ENCODE data around the gene SMARCA2. TPM values are rescaled to one million over a fixed set of nuclear protein-coding genes. Genes with fewer than 3 reads are reported as not detected.

SMARCA2 gene
- polyA plus RNA-seq, 2 of the 4 experiments (the other 2 are of a cell fraction) = 28.7 to 33.0 TPM

DNA sequence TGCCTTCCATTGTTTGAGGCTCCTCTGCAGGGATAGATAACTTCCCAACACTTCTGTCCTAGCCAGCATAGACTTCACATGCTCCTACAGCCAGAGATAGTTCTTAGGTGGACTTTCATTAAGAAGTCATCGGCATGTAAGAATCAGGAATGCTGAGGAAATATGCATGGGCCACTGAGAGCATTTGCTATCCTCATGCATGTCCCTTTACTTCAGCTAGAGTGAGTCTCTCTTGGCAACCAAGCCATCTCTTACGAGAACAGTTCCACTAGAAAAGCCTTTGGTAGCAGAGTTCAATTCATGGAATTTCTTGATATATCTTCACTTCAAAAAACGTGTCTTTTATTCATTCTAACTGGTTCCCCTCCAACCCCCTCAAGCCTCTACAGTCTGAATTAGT is 202.4 kb downstream of the SMARCA2 start:
- CTCF ChIA-PET = no interaction called here
- Histone ChIP-seq H3K4me1 (no peaks in the 10 kb centered on the region), H3K27ac (no peak overlapping the region), H3K4me2 (no peak overlapping the region), H3K4me3 (no peak overlapping the region), H3K9me3 (peaks cover 3% of the 10 kb centered on the region; the same call in 2 of the 3 replicates)
- DNase-seq (ENCODE audit: low read depth in 1 of 2, low spot score in 1 of 2) (no peak), ATAC-seq (no peak), FAIRE-seq (no peak)
- POLR2A ChIA-PET = no interaction called here
- TF ChIP-seq EHMT2 (IDR thresholded peaks at IDR 0.05; ENCODE audit: low read depth) = no peak
- WGBS (ENCODE audit: missing lambda C conversion rate) = 58% methylated on average over 3 of the region's 3 CpGs

DNA sequence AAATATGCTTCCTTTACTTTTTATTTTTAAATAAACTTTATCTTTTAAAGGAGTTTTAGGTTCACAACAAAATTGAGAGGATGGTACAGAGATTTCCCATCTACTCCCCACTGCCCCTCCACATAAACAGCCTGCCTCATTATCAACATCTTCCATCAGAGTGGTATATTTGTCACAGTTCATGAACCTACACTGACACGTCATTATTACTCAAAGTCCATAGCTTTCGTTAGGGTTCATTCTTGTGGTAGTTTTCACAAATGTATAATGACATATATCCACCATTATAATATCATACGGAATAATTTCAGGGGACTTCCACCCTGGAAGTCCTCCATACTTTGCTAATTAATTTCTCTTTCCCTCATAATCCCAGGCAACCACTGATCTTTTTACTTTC is 204.9 kb downstream of the SMARCA2 start:
- 32% methylated on average over 3 of the region's 3 CpGs for WGBS (ENCODE audit: missing lambda C conversion rate)
- no peak overlapping the region for H3K4me3 ChIP-seq
- FAIRE-seq = no peak
- peaks cover 7% of the 10 kb centered on the region for H3K9me3 ChIP-seq
- no peak for DNase-seq (ENCODE audit: low read depth in 1 of 2, low spot score in 1 of 2)
- CTCF ChIA-PET = interaction anchor here (1.6 kb wide), 2 partner anchors 10 to 14 kb away, joined by 3 to 4 read pairs; no protein-coding TSS in a partner anchor
- no peak overlapping the region for H3K27ac ChIP-seq
- POLR2A ChIA-PET = no interaction called here
- ATAC-seq = no peak
- H3K4me1 ChIP-seq = no peaks in the 10 kb centered on the region
- TF ChIP-seq EHMT2 (IDR thresholded peaks at IDR 0.05; ENCODE audit: low read depth) (no peak), EHF (CRISPR knock-in tag; IDR thresholded peaks at IDR 0.05) (no peak), HOXB5 (CRISPR knock-in tag; IDR thresholded peaks at IDR 0.05) (no peak), POLR2A (IDR thresholded peaks at IDR 0.05; ENCODE audit: low read length) (no peak), RNF2 (IDR thresholded peaks at IDR 0.05; ENCODE audit: borderline replicate concordance, low read depth) (no peak), HDAC2 (IDR thresholded peaks at IDR 0.05) (no peak), ESRRA (IDR thresholded peaks at IDR 0.05; ENCODE audit: borderline replicate concordance, low read length) (no peak), TP53 (CRISPR knock-in tag; IDR thresholded peaks at IDR 0.05) (no peak), HEYL (CRISPR knock-in tag; IDR thresholded peaks at IDR 0.05) (no peak), ZSCAN20 (CRISPR knock-in tag; IDR thresholded peaks at IDR 0.05) (no peak), NFE2L2 (conservative IDR thresholded peaks at IDR 0.05; ENCODE audit: low read length) (no peak), ZNF302 (CRISPR knock-in tag; IDR thresholded peaks at IDR 0.05) (no peak), MAFK (IDR thresholded peaks at IDR 0.05; ENCODE audit: partially characterized antibody) (no peak)
- TF ChIP-seq, protein P1, sequence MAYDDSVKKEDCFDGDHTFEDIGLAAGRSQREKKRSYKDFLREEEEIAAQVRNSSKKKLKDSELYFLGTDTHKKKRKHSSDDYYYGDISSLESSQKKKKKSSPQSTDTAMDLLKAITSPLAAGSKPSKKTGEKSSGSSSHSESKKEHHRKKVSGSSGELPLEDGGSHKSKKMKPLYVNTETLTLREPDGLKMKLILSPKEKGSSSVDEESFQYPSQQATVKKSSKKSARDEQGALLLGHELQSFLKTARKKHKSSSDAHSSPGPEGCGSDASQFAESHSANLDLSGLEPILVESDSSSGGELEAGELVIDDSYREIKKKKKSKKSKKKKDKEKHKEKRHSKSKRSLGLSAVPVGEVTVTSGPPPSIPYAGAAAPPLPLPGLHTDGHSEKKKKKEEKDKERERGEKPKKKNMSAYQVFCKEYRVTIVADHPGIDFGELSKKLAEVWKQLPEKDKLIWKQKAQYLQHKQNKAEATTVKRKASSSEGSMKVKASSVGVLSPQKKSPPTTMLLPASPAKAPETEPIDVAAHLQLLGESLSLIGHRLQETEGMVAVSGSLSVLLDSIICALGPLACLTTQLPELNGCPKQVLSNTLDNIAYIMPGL (CRISPR knock-in tag; IDR thresholded peaks at IDR 0.05; ENCODE audit: borderline replicate concordance) = no peak
- TF ChIP-seq, protein P2, sequence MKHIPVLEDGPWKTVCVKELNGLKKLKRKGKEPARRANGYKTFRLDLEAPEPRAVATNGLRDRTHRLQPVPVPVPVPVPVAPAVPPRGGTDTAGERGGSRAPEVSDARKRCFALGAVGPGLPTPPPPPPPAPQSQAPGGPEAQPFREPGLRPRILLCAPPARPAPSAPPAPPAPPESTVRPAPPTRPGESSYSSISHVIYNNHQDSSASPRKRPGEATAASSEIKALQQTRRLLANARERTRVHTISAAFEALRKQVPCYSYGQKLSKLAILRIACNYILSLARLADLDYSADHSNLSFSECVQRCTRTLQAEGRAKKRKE (CRISPR knock-in tag; IDR thresholded peaks at IDR 0.05; ENCODE audit: low read depth) = no peak
- TF ChIP-seq, protein P3, sequence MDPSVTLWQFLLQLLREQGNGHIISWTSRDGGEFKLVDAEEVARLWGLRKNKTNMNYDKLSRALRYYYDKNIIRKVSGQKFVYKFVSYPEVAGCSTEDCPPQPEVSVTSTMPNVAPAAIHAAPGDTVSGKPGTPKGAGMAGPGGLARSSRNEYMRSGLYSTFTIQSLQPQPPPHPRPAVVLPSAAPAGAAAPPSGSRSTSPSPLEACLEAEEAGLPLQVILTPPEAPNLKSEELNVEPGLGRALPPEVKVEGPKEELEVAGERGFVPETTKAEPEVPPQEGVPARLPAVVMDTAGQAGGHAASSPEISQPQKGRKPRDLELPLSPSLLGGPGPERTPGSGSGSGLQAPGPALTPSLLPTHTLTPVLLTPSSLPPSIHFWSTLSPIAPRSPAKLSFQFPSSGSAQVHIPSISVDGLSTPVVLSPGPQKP (IDR thresholded peaks at IDR 0.05; ENCODE audit: low read depth, low read length) = no peak
- TF ChIP-seq, protein P4, sequence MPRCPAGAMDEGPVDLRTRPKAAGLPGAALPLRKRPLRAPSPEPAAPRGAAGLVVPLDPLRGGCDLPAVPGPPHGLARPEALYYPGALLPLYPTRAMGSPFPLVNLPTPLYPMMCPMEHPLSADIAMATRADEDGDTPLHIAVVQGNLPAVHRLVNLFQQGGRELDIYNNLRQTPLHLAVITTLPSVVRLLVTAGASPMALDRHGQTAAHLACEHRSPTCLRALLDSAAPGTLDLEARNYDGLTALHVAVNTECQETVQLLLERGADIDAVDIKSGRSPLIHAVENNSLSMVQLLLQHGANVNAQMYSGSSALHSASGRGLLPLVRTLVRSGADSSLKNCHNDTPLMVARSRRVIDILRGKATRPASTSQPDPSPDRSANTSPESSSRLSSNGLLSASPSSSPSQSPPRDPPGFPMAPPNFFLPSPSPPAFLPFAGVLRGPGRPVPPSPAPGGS (IDR thresholded peaks at IDR 0.05) = no peak
- TF ChIP-seq, protein P5, sequence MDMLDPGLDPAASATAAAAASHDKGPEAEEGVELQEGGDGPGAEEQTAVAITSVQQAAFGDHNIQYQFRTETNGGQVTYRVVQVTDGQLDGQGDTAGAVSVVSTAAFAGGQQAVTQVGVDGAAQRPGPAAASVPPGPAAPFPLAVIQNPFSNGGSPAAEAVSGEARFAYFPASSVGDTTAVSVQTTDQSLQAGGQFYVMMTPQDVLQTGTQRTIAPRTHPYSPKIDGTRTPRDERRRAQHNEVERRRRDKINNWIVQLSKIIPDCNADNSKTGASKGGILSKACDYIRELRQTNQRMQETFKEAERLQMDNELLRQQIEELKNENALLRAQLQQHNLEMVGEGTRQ (IDR thresholded peaks at IDR 0.05) = no peak
- H3K4me2 ChIP-seq = no peak overlapping the region

Data from A549 (cell line).